Measurements from ENCODE around the gene BPIFB2.

Gene BPIFB2

GRCh38 chr20:33053291-33054106 lies 46.0 kb downstream of the BPIFB2 start, which contains the start of gene BPIFB3:
TSS of gene BPIFB3 (plus strand) at chr20:33053903. CDS start at chr20:33055436, 1,533 bp downstream.
- in situ Hi-C loops (cut with MboI; ENCODE audit: low sequenced_read_pairs, unreplicated experiment) = no loop called here
- no peak for DNase-seq (ENCODE audit: low spot score)
- no peak for TF ChIP-seq CTCF (IDR thresholded peaks at IDR 0.05; ENCODE audit: borderline replicate concordance, control extremely low read depth, extremely low read depth, insufficient read depth, missing control alignments)

- in situ Hi-C loops (cut with MboI; ENCODE audit: low sequenced_read_pairs, unreplicated experiment) = no loop called here
- DNase-seq (ENCODE audit: low spot score) = no peak
- no peak for TF ChIP-seq CTCF (IDR thresholded peaks at IDR 0.05; ENCODE audit: borderline replicate concordance, control extremely low read depth, extremely low read depth, insufficient read depth, missing control alignments)
Measured at GRCh38 chr20:33054381-33054780, 46.9 kb downstream of the BPIFB2 start.

DNA sequence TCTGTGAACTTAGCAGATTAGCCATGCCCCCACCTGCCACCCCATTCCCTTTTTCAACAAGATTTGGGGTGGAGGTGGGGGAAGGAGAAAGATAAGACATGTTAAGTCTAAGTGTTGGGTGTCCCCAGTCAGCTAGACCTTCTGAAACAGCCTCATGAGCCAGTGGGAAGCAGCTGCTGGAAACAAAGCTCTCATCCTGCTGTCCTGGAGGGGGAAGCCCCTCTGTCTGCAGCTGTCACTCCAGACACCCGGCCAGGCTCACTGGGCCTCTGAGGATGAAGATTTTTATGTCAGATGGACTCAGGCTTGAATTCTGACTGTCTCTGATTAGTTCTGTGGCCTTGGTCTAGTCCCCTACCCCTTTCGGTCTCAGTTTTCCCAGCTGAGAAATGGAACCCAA lies 47.3 kb downstream of the BPIFB2 start:
- TF ChIP-seq CTCF (IDR thresholded peaks at IDR 0.05; ENCODE audit: borderline replicate concordance, control extremely low read depth, extremely low read depth, insufficient read depth, missing control alignments) = no peak
- no peak for DNase-seq (ENCODE audit: low spot score)
- in situ Hi-C loops (cut with MboI; ENCODE audit: low sequenced_read_pairs, unreplicated experiment) = no loop called here

- no peak for DNase-seq (ENCODE audit: low spot score)
- in situ Hi-C loops (cut with MboI; ENCODE audit: low sequenced_read_pairs, unreplicated experiment) = no loop called here
Measured at GRCh38 chr20:33059136-33059535, 51.6 kb downstream of the BPIFB2 start.

DNA sequence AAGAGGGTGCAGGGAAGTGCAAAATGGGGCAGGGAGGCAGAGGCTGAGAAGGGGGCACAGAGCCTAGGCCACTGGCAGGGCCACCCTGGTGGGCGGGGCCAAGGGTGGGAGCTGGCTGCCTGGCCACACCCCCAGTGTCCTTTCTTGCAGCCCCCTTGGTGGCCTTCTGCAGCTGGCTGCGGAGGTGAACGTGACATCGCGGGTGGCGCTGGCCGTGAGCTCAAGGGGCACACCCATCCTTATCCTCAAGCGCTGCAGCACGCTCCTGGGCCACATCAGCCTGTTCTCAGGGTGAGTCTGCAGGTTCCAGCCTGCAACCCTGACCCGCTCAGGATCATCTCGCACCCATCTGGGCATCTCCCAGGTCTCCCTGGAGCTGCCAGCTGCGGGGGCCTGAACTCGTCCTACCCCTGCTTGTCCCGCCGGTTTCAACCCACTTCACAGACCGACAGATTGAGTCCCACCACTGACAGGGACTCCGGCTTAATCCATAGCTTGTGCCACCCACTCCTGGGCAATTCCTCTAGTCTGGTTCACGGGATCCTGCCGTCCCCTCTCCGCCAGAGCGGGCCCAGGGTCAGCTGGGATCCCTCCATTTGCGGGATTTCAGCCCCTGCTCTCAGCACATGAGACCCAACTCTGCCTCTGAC lies 52.4 kb downstream of the BPIFB2 start:
- DNase-seq (ENCODE audit: low spot score) = no peak
- in situ Hi-C loops (cut with MboI; ENCODE audit: low sequenced_read_pairs, unreplicated experiment) = no loop called here
- TF ChIP-seq CTCF (IDR thresholded peaks at IDR 0.05; ENCODE audit: borderline replicate concordance, control extremely low read depth, extremely low read depth, insufficient read depth, missing control alignments) = no peak

More at GRCh38 chr20:33059136-33059535, 51.6 kb downstream of the BPIFB2 start:
- TF ChIP-seq CTCF (IDR thresholded peaks at IDR 0.05; ENCODE audit: borderline replicate concordance, control extremely low read depth, extremely low read depth, insufficient read depth, missing control alignments) = no peak

DNA sequence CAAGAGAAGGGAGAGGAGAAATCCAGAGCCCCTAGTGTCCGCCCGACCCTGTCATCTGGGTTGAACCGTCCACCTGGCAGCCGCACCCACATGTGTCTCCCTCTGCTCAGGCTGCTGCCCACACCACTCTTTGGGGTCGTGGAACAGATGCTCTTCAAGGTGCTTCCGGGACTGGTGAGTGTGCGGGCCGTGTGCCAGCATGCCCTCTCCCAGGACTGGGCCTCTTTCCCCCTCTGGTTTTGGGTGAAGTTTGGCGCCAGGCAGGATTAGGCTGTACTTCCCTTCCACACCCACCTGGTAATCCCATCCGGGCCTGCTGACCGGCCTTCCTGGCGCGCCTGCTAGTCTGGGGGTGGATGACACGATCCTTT lies 54.1 kb downstream of the BPIFB2 start:
- DNase-seq (ENCODE audit: low spot score) = no peak
- in situ Hi-C loops (cut with MboI; ENCODE audit: low sequenced_read_pairs, unreplicated experiment) = no loop called here
- no peak for TF ChIP-seq CTCF (IDR thresholded peaks at IDR 0.05; ENCODE audit: borderline replicate concordance, control extremely low read depth, extremely low read depth, insufficient read depth, missing control alignments)

Data from GM13976 (cell line).